A673 (cell line): ENCODE results near the gene FN3K. TPM values are rescaled to one million over a fixed set of nuclear protein-coding genes. Genes with fewer than 3 reads are reported as not detected.
A peak's percentile ranks its signal among the peaks of the same experiment; 100 is the strongest.

Experiments used
- BruUV-seq: library from RNA; stranded (reverse); fragments of 400-500 nt; replicated peaks from 2 replicates; lab custom pipeline; 2021; lab: Mats Ljungman, UMichigan
- CTCF ChIA-PET: fragments of 300-600 bp; sonication (Branson Sonifier 250); formaldehyde crosslinking; loops from one replicate; lab custom pipeline; 2022; ENCODE audit warnings: antibody characterized with exemption; lab: Charles Lee
- POLR2A ChIA-PET: fragments of 300-600 bp; sonication (Branson Sonifier 250); formaldehyde crosslinking; loops from one replicate; lab custom pipeline; 2022; ENCODE audit warnings: antibody characterized with exemption; ENCODE audit not compliant: low non-redundant PET; lab: Charles Lee
- DNase-seq: peaks from one replicate; pipeline ENCODE4 v3.0.0-alpha.2; 2015; ENCODE audit warnings: low spot score
- H3K27ac ChIP-seq: fragments of 200-600 bp; sonication (generic); 2 replicates; pipeline ENCODE4 v1.5.1; 2016; ENCODE audit warnings: mixed run types, low read depth, mild to moderate bottlenecking, mixed read lengths, antibody characterized with exemption, low read length; ENCODE audit not compliant: poor library complexity, severe bottlenecking
- H3K27me3 ChIP-seq: fragments of 200-600 bp; sonication (generic); replicated peaks from 2 replicates; pipeline ENCODE4 v1.6.1; 2017; ENCODE audit warnings: mixed run types, low read depth, mild to moderate bottlenecking, mixed read lengths, antibody characterized with exemption, low read length; ENCODE audit not compliant: insufficient read depth, poor library complexity
- H3K36me3 ChIP-seq: fragments of 200-600 bp; sonication (generic); 2 replicates; pipeline ENCODE4 v1.6.1; 2016; ENCODE audit warnings: mixed run types, mild to moderate bottlenecking, mixed read lengths, antibody characterized with exemption, low read length; ENCODE audit not compliant: insufficient read depth, poor library complexity, severe bottlenecking
- H3K4me1 ChIP-seq: fragments of 200-600 bp; sonication (generic); 2 replicates; pipeline ENCODE4 v1.6.1; 2017; ENCODE audit warnings: mixed run types, mild to moderate bottlenecking, mixed read lengths, antibody characterized with exemption, low read length; ENCODE audit not compliant: insufficient read depth, poor library complexity, severe bottlenecking
- H3K4me3 ChIP-seq: fragments of 200-600 bp; sonication (generic); 2 replicates; pipeline ENCODE4 v1.5.1; 2016; ENCODE audit warnings: low read depth, mixed run types, mild to moderate bottlenecking, mixed read lengths, low read length; ENCODE audit not compliant: poor library complexity, severe bottlenecking
- H3K9me3 ChIP-seq: fragments of 200-600 bp; sonication (generic); 2 replicates; pipeline ENCODE4 v1.6.1; 2016; ENCODE audit warnings: mixed run types, low read depth, mild to moderate bottlenecking, mixed read lengths, antibody characterized with exemption, low read length; ENCODE audit not compliant: poor library complexity, severe bottlenecking
- EZH2 ChIP-seq: fragments of 200-600 bp; sonication (generic); IDR thresholded peaks from 2 replicates; pipeline ENCODE4 v1.6.1; 2017; ENCODE audit warnings: borderline replicate concordance, low read depth, mild to moderate bottlenecking, mixed read lengths, antibody characterized with exemption, low read length; ENCODE audit not compliant: poor library complexity, severe bottlenecking
- intact Hi-C: fragments of 100-400 bp; cut with micrococcal nuclease; formaldehyde crosslinking; loops from one replicate; pipeline ENCODE4 v1.10.0; 2022; ENCODE audit not compliant: unreplicated experiment
- total RNA-seq: library from RNA; stranded (reverse); gene quantifications from 2 replicates; pipeline ENCODE4 v1.2.3, GENCODE V29; 2021
- TF ChIP-seq, protein P1 (sequence below): fragments of 300-800, 200-600 bp; sonication (generic); conservative IDR thresholded peaks from 2 replicates; pipeline ENCODE4 v1.5.1; 2017; ENCODE audit warnings: low read depth, mild to moderate bottlenecking, antibody characterized with exemption, low read length, moderate library complexity, mixed read lengths

The FN3K gene
- total RNA-seq, 1 experiment from 2014 or later: 6.7 TPM

DNA sequence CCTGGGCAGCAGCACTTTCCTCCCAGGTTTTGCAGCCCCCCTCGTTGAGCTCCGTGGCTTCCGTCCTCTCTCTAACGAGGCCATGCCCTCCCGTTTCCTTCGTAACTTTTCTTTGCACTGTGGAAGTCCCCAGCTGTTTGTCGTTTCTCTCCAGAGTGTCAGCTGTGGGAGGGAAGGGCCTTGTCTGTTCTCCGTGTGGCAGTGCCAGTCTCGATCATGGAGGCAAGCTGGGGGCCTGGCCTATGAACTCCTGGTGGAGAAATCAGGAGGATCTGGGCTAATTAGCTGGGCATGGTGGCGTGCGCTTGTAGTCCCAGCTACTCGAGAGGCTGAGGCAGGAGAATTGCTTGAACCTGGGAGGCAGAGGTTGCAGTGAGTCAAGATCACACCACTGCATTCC, 44.8 kb downstream of the FN3K start:
- TF ChIP-seq, protein P1, sequence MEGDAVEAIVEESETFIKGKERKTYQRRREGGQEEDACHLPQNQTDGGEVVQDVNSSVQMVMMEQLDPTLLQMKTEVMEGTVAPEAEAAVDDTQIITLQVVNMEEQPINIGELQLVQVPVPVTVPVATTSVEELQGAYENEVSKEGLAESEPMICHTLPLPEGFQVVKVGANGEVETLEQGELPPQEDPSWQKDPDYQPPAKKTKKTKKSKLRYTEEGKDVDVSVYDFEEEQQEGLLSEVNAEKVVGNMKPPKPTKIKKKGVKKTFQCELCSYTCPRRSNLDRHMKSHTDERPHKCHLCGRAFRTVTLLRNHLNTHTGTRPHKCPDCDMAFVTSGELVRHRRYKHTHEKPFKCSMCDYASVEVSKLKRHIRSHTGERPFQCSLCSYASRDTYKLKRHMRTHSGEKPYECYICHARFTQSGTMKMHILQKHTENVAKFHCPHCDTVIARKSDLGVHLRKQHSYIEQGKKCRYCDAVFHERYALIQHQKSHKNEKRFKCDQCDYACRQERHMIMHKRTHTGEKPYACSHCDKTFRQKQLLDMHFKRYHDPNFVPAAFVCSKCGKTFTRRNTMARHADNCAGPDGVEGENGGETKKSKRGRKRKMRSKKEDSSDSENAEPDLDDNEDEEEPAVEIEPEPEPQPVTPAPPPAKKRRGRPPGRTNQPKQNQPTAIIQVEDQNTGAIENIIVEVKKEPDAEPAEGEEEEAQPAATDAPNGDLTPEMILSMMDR: no peak
- no peak for TF ChIP-seq EZH2
- intact Hi-C loops: loop anchor here (5.0 kb wide), 2 partner anchors 137 to 182 kb away; no protein-coding TSS in a partner anchor
- Histone ChIP-seq H3K36me3 (peaks cover 21% of the 10 kb centered on the region), H3K27ac (no peak overlapping the region), H3K4me1 (no peaks in the 10 kb centered on the region), H3K4me3 (no peak overlapping the region), H3K27me3 (no peaks in the 10 kb centered on the region), H3K9me3 (no peaks in the 10 kb centered on the region)
- POLR2A ChIA-PET: no interaction called here
- BruUV-seq: no TSS peak
- DNase-seq: no peak
- CTCF ChIA-PET: interaction anchor here (0.6 to 1.0 kb wide), 4 partner anchors 22 to 134 kb away, joined by 4 to 6 read pairs (median 6); no protein-coding TSS in a partner anchor

DNA sequence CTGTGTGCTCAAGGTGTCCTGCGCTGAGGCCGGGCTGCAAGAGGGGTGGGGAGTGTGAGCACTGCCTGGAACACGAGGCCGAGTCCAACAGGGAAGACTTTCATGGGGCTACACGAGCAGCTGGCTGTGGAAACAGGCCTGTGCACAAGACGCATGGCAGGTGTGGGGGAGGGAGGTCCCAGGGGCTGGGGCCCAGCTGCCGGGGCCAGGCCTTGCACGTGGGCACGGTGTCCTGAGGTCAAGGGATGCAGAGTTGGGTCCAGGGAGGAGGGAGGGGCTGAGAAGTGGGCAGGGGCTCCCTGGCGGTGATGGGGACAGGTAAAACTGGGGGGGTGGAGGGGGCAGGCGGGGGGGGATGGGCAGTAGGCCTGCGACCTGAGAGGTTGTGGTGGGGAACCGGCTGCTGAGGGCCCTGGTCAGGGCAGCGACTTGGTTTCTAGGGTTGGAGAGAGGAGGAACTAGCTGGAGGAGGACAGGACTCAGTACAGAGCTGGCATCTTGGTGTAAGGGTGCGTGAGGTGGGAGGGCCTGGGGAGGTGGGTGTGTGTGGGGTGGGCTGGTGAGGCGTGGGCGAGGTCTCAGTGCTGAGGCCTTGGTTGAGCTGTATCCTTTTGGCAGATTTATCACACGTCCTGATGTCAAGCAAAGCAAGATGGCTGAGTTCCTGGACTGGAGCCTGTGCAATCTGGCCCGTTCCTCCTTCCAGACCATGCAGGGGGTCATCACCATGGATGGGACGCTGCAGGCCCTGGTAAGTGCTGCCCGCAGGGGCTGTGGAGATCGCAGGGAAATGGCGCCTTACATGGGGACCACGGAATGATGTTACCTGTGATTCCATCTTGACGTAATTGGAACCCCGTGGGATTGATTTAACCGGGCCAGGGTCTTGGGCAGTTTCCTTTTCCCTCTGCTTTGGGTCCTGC, 45.8 kb downstream of the FN3K start:
- CTCF ChIA-PET: interaction anchor here (0.7 to 1.0 kb wide), 2 partner anchors 21 to 405 kb away, joined by 3 to 6 read pairs; no protein-coding TSS in a partner anchor
- H3K27ac ChIP-seq: no peak overlapping the region
- TF ChIP-seq EZH2: no peak
- no TSS peak for BruUV-seq
- no peak overlapping the region for H3K4me3 ChIP-seq
- POLR2A ChIA-PET: no interaction called here
- peaks cover 21% of the 10 kb centered on the region for H3K36me3 ChIP-seq
- H3K9me3 ChIP-seq: no peaks in the 10 kb centered on the region
- H3K27me3 ChIP-seq: no peaks in the 10 kb centered on the region
- no peak for DNase-seq
- no peaks in the 10 kb centered on the region for H3K4me1 ChIP-seq
- intact Hi-C loops: loop anchor here (5.0 kb wide), 2 partner anchors 136 to 181 kb away; no protein-coding TSS in a partner anchor

DNA sequence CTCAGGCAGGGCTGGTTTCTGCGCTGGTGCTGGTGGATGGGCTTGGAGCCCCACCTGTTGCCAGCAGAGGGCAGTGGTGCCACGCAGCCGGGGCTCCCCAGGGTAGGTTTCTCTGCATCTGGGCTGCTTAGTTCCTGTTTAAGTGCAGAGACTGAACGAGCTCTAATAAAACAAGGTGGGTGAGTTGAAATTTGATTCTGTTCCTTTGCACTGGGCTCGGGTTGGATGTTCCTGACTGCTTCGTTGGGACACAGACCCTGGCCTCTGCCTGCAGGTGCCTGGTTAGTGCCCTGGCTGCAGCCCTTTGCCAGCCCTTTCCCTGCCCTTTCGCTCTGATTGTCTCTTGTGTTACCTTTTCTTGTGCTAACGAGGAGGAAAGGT, 46.5 kb downstream of the FN3K start:
- H3K4me3 ChIP-seq: no peak overlapping the region
- H3K36me3 ChIP-seq: peaks cover 21% of the 10 kb centered on the region
- H3K9me3 ChIP-seq: no peaks in the 10 kb centered on the region
- ChIA-PET CTCF (interaction anchor here (0.5 to 0.7 kb wide), 2 partner anchors 357 to 404 kb away, joined by 3 to 5 read pairs; no protein-coding TSS in a partner anchor), POLR2A (no interaction called here)
- BruUV-seq: no TSS peak
- no peaks in the 10 kb centered on the region for H3K4me1 ChIP-seq
- peak; percentile 82 for DNase-seq
- intact Hi-C loops: loop anchor here (5.0 kb wide), 2 partner anchors 135 to 180 kb away; no protein-coding TSS in a partner anchor
- TF ChIP-seq, protein P1: peak; percentile 98
- no peak for TF ChIP-seq EZH2
- H3K27ac ChIP-seq: no peak overlapping the region
- H3K27me3 ChIP-seq: no peaks in the 10 kb centered on the region
